ENCODE data around the gene IL1RAP. TPM values are rescaled to one million over a fixed set of nuclear protein-coding genes. Genes with fewer than 3 reads are reported as not detected.
A peak's percentile ranks its signal among the peaks of the same experiment; 100 is the strongest.

IL1RAP gene
- total RNA-seq, 2 experiments from 2014 or later = 14.8 to 15.8 TPM

DNA sequence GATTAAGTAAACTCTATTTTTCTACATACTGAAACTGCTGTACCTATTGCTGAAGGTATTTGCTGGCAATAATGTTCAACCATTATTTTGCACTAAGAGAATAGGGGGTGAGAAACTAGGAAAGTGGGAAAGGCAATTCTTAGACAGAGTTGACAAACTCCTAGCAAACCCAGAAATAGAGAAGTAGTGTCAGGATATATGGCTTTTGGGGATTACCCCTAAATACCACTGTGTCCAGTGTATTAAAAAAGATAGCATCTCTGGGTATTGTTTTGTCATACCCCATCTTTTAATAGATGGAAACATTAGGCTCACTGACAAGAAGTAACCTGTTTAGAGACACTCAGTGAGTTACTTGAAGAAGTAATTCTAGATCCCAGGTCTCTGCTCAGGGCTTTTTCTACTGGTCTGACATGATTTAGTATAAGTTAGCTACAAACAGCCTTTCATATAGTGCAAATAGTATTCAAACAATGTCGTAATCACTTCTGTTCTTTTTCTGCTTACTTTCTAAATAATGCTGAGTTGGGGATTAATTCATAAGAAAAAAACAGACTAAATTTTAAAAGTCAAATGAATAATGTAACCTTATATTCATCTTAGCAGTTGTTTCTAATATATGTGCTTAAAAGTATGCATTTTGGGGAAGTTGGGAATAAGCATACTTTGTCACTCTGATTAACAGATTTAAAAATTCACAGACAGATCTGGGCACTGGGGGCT lies 107.2 kb downstream of the IL1RAP start:
- Mint-ChIP-seq H3K4me3 (no peak overlapping the region), H3K4me1 (ENCODE audit: low read depth) (peaks cover 43% of the 10 kb centered on the region), H3K9me3 (no peaks in the 10 kb centered on the region), H3K36me3 (peaks cover 24% of the 10 kb centered on the region), H3K27me3 (no peaks in the 10 kb centered on the region), H3K27ac (no peak overlapping the region)
- CTCF ChIA-PET = no interaction called here
- DNase-seq = no peak
- intact Hi-C loops (cut with micrococcal nuclease) = no loop called here
- POLR2A ChIA-PET = interaction anchor here (1.0 kb wide), 1 partner anchor 34 kb away, joined by 3 read pairs; no protein-coding TSS in a partner anchor

- H3K27ac Mint-ChIP-seq = peak overlapping the region; percentile 30
- peaks cover 34% of the 10 kb centered on the region for H3K4me1 Mint-ChIP-seq (ENCODE audit: low read depth)
- H3K9me3 Mint-ChIP-seq = no peaks in the 10 kb centered on the region
- ChIA-PET POLR2A (interaction anchor here (0.9 to 1.0 kb wide), 2 partner anchors 35 to 108 kb away, joined by 3 to 5 read pairs; partner anchors contain the start of gene IL1RAP), CTCF (no interaction called here)
- intact Hi-C loops (cut with micrococcal nuclease) = no loop called here
- H3K4me3 Mint-ChIP-seq = no peak overlapping the region
- H3K36me3 Mint-ChIP-seq = peaks cover 21% of the 10 kb centered on the region
- no peak for DNase-seq
- H3K27me3 Mint-ChIP-seq = no peaks in the 10 kb centered on the region
Measured at GRCh38 chr3:190621927-190622326, 108.0 kb downstream of the IL1RAP start.

DNA sequence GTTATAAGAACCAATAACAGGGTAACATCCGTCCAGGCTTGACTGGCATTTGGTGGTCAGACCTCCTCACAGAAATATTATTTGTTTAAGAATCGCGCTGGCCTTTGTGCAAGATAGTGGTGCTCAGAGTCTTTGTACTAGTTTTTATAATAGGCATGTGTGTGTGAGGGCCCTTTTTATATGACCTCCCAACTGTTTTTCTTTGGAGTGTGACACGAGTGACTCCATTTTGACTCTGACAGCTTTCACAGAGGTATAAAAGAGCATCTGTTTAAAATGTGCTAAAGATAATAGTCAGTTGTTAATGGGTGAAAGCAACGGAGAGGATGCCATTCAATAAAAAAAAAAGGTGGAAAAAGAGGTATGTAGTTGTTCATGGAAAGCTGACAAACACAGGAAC lies 110.4 kb downstream of the IL1RAP start:
- H3K36me3 Mint-ChIP-seq = peaks cover 28% of the 10 kb centered on the region
- ChIA-PET POLR2A (no interaction called here), CTCF (interaction anchor here (1.3 kb wide), 1 partner anchor 16 kb away, joined by 3 read pairs; no protein-coding TSS in a partner anchor)

GRCh38 chr3:190626951-190627620 lies 113.2 kb downstream of the IL1RAP start:
- Mint-ChIP-seq H3K27me3 (no peaks in the 10 kb centered on the region), H3K4me1 (ENCODE audit: low read depth) (peaks cover 2% of the 10 kb centered on the region), H3K27ac (no peak overlapping the region), H3K36me3 (peaks cover 25% of the 10 kb centered on the region), H3K9me3 (no peaks in the 10 kb centered on the region), H3K4me3 (no peak overlapping the region)
- ChIA-PET CTCF (no interaction called here), POLR2A (no interaction called here)
- no peak for DNase-seq
- intact Hi-C loops (cut with micrococcal nuclease) = no loop called here

More for the DNA sequence above, 110.4 kb downstream of the IL1RAP start:
- intact Hi-C loops (cut with micrococcal nuclease) = no loop called here
- no peaks in the 10 kb centered on the region for H3K9me3 Mint-ChIP-seq
- peaks cover 10% of the 10 kb centered on the region for H3K4me1 Mint-ChIP-seq (ENCODE audit: low read depth)
- no peak overlapping the region for H3K27ac Mint-ChIP-seq
- no peak for DNase-seq
- H3K27me3 Mint-ChIP-seq = no peaks in the 10 kb centered on the region
- no peak overlapping the region for H3K4me3 Mint-ChIP-seq

DNA sequence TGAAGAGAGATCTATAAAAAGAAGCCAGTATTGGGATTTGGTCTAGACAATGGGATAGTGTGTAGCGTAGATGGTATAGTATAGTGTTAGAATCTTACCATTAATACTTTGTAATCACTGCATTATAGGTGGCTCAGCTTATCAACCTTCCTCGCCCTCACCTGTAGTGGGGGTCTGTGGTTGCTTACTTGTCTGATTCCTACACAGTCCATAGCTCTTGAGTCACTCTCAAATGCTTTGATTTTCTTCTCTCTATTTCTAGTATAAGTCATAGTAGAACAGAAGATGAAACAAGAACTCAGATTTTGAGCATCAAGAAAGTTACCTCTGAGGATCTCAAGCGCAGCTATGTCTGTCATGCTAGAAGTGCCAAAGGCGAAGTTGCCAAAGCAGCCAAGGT lies 115.2 kb downstream of the IL1RAP start:
- H3K36me3 Mint-ChIP-seq = peaks cover 16% of the 10 kb centered on the region
- no peak overlapping the region for H3K27ac Mint-ChIP-seq
- H3K27me3 Mint-ChIP-seq = no peaks in the 10 kb centered on the region
- DNase-seq = no peak
- no peaks in the 10 kb centered on the region for H3K4me1 Mint-ChIP-seq (ENCODE audit: low read depth)
- ChIA-PET CTCF (interaction anchor here (1.6 kb wide), 1 partner anchor 116 kb away, joined by 7 read pairs; the partner anchor contains the start of gene IL1RAP), POLR2A (no interaction called here)
- H3K9me3 Mint-ChIP-seq = no peaks in the 10 kb centered on the region
- intact Hi-C loops (cut with micrococcal nuclease) = no loop called here
- H3K4me3 Mint-ChIP-seq = no peak overlapping the region

GRCh38 chr3:190631295-190631694 lies 117.4 kb downstream of the IL1RAP start:
- peaks cover 15% of the 10 kb centered on the region for H3K36me3 Mint-ChIP-seq
- H3K4me1 Mint-ChIP-seq (ENCODE audit: low read depth) = no peaks in the 10 kb centered on the region
- ChIA-PET POLR2A (no interaction called here), CTCF (no interaction called here)
- H3K9me3 Mint-ChIP-seq = no peaks in the 10 kb centered on the region
- no peak overlapping the region for H3K27ac Mint-ChIP-seq
- intact Hi-C loops (cut with micrococcal nuclease) = no loop called here
- no peak for DNase-seq
- H3K27me3 Mint-ChIP-seq = no peaks in the 10 kb centered on the region
- H3K4me3 Mint-ChIP-seq = no peak overlapping the region

DNA sequence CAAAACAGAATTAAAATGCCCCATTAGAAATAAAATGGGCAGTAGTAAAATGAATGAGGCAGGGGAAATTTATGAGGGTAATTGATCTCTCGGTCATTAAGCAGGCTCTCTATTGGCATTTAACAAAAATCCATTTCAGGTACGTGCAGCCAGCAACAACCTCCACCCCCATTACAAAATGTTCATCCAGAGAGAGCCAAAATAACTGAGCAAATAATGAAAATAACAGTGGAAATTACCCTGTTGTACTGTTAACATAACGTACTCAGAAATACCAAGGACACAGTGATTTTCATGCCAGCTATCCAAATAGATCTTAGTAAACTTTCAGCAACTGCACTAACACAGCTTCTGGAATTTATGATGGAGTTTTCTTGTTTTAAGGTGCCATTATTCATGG lies 127.7 kb downstream of the IL1RAP start:
- ChIA-PET POLR2A (no interaction called here), CTCF (no interaction called here)
- H3K27me3 Mint-ChIP-seq = no peaks in the 10 kb centered on the region
- no peak overlapping the region for H3K27ac Mint-ChIP-seq
- no peak overlapping the region for H3K4me3 Mint-ChIP-seq
- no peaks in the 10 kb centered on the region for H3K4me1 Mint-ChIP-seq (ENCODE audit: low read depth)
- intact Hi-C loops (cut with micrococcal nuclease) = no loop called here
- H3K36me3 Mint-ChIP-seq = peaks cover 11% of the 10 kb centered on the region
- H3K9me3 Mint-ChIP-seq = no peaks in the 10 kb centered on the region
- no peak for DNase-seq

GRCh38 chr3:190642016-190642415 lies 128.1 kb downstream of the IL1RAP start:
- ChIA-PET CTCF (no interaction called here), POLR2A (no interaction called here)
- no peaks in the 10 kb centered on the region for H3K4me1 Mint-ChIP-seq (ENCODE audit: low read depth)
- H3K27ac Mint-ChIP-seq = no peak overlapping the region
- no peaks in the 10 kb centered on the region for H3K27me3 Mint-ChIP-seq
- intact Hi-C loops (cut with micrococcal nuclease) = no loop called here
- H3K9me3 Mint-ChIP-seq = no peaks in the 10 kb centered on the region
- peaks cover 14% of the 10 kb centered on the region for H3K36me3 Mint-ChIP-seq
- DNase-seq = no peak
- H3K4me3 Mint-ChIP-seq = no peak overlapping the region

- Mint-ChIP-seq H3K4me1 (ENCODE audit: low read depth) (no peaks in the 10 kb centered on the region), H3K27me3 (no peaks in the 10 kb centered on the region), H3K9me3 (no peaks in the 10 kb centered on the region), H3K36me3 (peaks cover 16% of the 10 kb centered on the region), H3K27ac (no peak overlapping the region), H3K4me3 (no peak overlapping the region)
- ChIA-PET POLR2A (no interaction called here), CTCF (no interaction called here)
- no peak for DNase-seq
- intact Hi-C loops (cut with micrococcal nuclease) = no loop called here
Measured at GRCh38 chr3:190644035-190644434, 130.2 kb downstream of the IL1RAP start.

- Mint-ChIP-seq H3K27me3 (no peaks in the 10 kb centered on the region), H3K27ac (no peak overlapping the region), H3K4me3 (no peak overlapping the region), H3K9me3 (no peaks in the 10 kb centered on the region), H3K36me3 (peaks cover 14% of the 10 kb centered on the region), H3K4me1 (ENCODE audit: low read depth) (no peaks in the 10 kb centered on the region)
- CTCF ChIA-PET = no interaction called here
- POLR2A ChIA-PET = no interaction called here
- intact Hi-C loops (cut with micrococcal nuclease) = no loop called here
- DNase-seq = no peak
Measured at GRCh38 chr3:190644766-190645165, 130.9 kb downstream of the IL1RAP start.

GRCh38 chr3:190645932-190646460 lies 132.1 kb downstream of the IL1RAP start:
- H3K4me1 Mint-ChIP-seq (ENCODE audit: low read depth) = no peaks in the 10 kb centered on the region
- H3K4me3 Mint-ChIP-seq = no peak overlapping the region
- no peak for DNase-seq
- peaks cover 14% of the 10 kb centered on the region for H3K36me3 Mint-ChIP-seq
- intact Hi-C loops (cut with micrococcal nuclease) = no loop called here
- CTCF ChIA-PET = no interaction called here
- POLR2A ChIA-PET = no interaction called here
- no peaks in the 10 kb centered on the region for H3K9me3 Mint-ChIP-seq
- no peak overlapping the region for H3K27ac Mint-ChIP-seq
- no peaks in the 10 kb centered on the region for H3K27me3 Mint-ChIP-seq

DNA sequence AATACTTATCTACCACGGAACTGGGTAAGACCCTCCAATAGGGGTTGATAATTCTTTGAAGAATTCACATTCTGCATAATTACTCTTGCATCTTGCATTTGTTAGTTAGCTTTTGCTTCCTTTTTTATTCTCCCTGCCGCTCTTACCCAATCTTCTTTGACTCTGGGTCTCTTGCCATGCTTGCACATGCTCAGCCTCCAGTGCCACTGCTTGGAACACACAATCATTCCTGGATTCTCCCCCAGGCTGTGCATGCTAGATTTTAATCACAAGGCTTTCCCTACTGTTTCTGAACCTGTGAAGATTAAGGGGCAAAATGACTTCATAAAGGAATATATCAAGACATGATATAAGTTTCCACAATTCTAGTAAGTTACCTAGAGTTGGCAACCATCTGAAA lies 133.1 kb downstream of the IL1RAP start:
- peaks cover 9% of the 10 kb centered on the region for H3K36me3 Mint-ChIP-seq
- no peaks in the 10 kb centered on the region for H3K27me3 Mint-ChIP-seq
- H3K27ac Mint-ChIP-seq = no peak overlapping the region
- DNase-seq = no peak
- intact Hi-C loops (cut with micrococcal nuclease) = no loop called here
- ChIA-PET CTCF (no interaction called here), POLR2A (no interaction called here)
- no peaks in the 10 kb centered on the region for H3K4me1 Mint-ChIP-seq (ENCODE audit: low read depth)
- no peak overlapping the region for H3K4me3 Mint-ChIP-seq
- H3K9me3 Mint-ChIP-seq = no peaks in the 10 kb centered on the region

DNA sequence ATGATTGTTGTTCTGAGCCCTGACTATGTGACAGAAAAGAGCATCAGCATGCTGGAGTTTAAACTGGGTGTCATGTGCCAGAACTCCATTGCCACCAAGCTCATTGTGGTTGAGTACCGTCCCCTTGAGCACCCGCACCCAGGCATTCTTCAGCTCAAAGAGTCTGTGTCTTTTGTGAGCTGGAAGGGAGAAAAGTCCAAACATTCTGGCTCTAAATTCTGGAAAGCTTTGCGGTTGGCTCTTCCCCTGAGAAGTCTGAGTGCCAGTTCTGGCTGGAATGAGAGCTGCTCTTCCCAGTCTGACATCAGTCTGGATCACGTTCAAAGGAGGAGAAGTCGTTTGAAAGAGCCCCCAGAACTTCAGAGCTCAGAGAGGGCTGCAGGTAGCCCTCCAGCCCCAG lies 142.0 kb downstream of the IL1RAP start:
- ChIA-PET CTCF (no interaction called here), POLR2A (no interaction called here)
- no peaks in the 10 kb centered on the region for H3K36me3 Mint-ChIP-seq
- H3K27ac Mint-ChIP-seq = no peak overlapping the region
- no peak overlapping the region for H3K4me3 Mint-ChIP-seq
- peaks cover 17% of the 10 kb centered on the region for H3K27me3 Mint-ChIP-seq
- H3K4me1 Mint-ChIP-seq (ENCODE audit: low read depth) = no peaks in the 10 kb centered on the region
- intact Hi-C loops (cut with micrococcal nuclease) = no loop called here
- no peak for DNase-seq
- no peaks in the 10 kb centered on the region for H3K9me3 Mint-ChIP-seq

All from activated CD4-positive, alpha-beta memory T cell treated with anti-CD3 and anti-CD28 coated beads for 36 hours (primary cell).